ENCODE results near the gene NPBWR2. TPM values are rescaled to one million over a fixed set of nuclear protein-coding genes. Genes with fewer than 3 reads are reported as not detected.

Gene NPBWR2
- total and polyA plus RNA-seq, 5 experiments from 2014 or later, result not detected

DNA sequence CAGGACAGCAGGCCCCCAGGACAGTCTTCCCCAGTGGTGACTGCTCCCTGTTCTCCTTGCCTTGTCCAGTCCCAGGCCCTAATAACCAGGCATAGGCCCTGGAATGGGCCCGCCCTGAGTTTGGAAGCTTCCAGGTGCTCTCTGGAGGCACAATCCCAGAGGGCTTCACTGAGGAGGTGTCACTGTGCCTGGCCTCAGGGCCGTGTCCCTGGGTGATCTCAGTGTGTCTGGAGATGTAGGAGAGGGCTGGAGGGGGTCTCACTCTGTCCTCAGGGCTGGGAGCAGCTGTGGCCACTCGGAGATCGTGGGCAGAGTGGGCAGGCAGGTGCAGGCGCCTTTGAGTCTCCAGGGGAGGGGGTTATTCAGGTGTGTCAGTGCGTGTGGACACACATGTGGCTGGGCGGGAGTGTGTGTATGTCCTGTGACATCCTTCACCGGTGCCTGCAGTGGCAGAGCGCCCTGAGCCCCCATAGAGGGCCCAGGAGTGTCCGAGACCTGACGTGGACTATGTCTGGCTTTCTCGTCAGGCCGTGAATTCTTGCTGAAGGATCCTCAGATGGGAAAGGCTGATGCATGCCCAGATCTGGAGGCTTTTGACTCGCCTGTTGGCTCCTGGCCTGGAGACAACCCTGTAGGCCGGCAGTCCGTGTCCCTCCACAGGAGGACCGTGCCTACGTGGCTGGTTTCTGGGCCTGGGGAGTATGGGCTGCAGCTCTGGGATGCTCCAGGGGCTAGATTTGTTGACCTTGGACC, 5.5 kb upstream of the NPBWR2 start:
- DNase-seq (peak in 1 of 10 donors; percentile 48), ATAC-seq (no peak)
- no peak overlapping the region for H3K27ac Mint-ChIP-seq
- peaks cover 3 to 6% (median 5%) of the 10 kb centered on the region in 4 donors for H3K4me1 Mint-ChIP-seq
- no peaks in the 10 kb centered on the region for H3K36me3 Mint-ChIP-seq
- no peaks in the 10 kb centered on the region for H3K9me3 Mint-ChIP-seq
- no peak overlapping the region for H3K4me3 Mint-ChIP-seq
- no peaks in the 10 kb centered on the region for H3K27me3 Mint-ChIP-seq
- POLR2A ChIA-PET, result no interaction called here

DNA sequence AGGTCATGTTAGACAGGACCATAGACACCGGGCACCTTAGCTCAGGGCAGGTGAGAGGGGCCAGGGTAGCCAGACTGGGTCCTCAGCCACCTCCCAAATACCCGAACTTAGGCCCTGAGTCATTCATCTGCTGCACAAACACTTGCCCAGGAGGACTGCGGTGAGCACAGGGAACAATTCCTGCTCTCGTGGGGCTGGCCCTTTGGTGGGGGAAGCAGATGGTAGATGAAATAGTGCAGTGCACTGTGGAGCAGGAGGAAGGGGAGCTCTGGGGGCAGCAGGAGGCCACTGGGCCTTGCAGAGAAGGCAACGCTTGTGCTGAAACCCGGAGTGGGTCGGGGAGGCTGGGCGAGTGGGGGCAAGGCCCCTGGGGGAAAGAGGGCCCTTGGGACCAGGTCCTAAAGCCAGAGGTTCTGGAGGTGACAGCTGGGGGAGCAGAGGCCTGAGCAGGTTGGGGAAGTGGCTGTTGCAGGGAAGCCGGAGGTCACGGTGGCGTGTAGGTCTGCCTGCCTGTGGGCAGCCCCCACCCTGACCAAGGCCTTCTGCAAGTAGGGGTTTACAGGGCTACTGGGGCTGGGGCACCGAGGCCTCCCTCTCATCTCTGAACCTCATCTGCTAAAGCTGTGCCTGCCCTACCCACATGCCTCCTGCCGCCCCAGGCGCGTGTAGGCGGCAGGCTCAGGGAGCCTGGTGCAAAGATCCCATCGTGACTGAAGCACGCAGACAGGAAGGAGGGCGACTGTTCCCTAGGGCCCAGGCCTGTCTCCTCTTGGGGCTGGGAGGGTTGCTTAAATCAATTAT, 4.7 kb upstream of the NPBWR2 start:
- POLR2A ChIA-PET, result no interaction called here
- DNase-seq (peak in 1 of 10 donors; percentile 13), ATAC-seq (no peak)
- Mint-ChIP-seq H3K4me3 (no peak overlapping the region), H3K36me3 (no peaks in the 10 kb centered on the region), H3K9me3 (no peaks in the 10 kb centered on the region), H3K27me3 (no peaks in the 10 kb centered on the region), H3K4me1 (peaks cover 8 to 15% (median 12%) of the 10 kb centered on the region in 4 donors), H3K27ac (peak overlapping the region in 1 of 10 donors; percentile 40)

DNA sequence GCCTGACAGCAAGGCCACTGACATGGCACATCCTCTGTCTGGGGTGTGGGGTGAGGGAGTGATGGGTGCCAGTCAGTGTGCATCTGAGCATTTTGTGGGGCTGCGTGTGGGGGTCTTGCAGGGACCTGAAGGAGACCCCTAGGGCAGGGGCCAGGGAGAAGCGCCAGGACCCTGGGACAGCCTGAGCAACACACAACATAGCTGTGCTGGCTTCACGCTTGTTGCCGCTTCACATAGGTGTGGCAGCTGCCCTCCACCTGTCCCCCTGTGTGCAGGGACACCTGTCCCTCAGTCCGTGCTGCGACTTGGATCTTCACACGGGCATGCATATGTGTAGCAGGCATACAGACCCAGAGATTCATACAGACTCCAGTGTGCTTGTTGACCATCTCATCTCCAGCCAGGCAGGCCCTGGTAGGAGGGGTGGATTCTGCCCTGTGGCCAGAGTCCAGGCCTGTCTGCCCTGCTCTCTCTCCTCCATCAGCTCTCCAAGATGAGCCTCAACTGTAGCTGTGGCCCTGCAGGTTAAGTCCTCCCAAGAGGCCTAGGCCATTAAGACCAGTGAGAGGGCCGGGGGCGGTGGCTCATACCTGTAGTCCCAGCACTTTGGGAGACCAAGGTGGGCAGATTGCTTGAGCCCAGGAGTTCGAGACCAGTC, 3.2 kb upstream of the NPBWR2 start:
- peak in 1 of 10 donors; percentile 41 for DNase-seq
- H3K4me3 Mint-ChIP-seq, result no peak overlapping the region
- POLR2A ChIA-PET, result no interaction called here
- no peaks in the 10 kb centered on the region for H3K36me3 Mint-ChIP-seq
- ATAC-seq, result no peak
- peaks cover 11 to 20% (median 14%) of the 10 kb centered on the region in 4 donors for H3K4me1 Mint-ChIP-seq
- H3K27ac Mint-ChIP-seq, result no peak overlapping the region
- no peaks in the 10 kb centered on the region for H3K9me3 Mint-ChIP-seq
- no peaks in the 10 kb centered on the region for H3K27me3 Mint-ChIP-seq

DNA sequence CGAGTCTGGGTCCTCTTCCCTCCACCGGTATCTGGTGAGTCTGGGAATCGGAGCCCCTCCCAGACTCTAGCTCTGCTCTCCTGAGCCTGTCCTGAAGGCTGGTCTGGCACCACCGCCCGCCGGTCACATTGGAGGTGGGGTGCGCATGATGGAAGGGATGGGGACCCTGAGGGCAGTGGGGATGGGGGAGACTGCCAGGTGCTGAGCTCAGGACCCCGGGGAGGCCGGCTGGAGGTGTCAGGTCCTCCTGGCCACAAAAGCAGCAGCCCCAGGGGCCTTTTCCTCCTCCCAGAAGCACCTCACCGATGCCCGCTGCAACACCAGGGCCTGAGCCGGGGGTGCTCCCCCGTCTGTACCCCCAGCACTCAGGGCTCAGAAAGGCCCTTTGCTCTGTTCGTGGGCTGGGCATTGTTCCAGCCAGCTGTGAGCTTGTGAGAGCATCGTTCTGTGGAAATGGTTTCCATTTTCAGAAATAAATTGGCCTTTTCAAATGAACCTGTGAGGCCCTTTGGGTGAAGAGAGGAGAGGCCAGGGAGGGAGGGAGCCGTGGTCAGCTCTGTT, 2.5 kb upstream of the NPBWR2 start:
- no peaks in the 10 kb centered on the region for H3K27me3 Mint-ChIP-seq
- no peak overlapping the region for H3K4me3 Mint-ChIP-seq
- no peaks in the 10 kb centered on the region for H3K9me3 Mint-ChIP-seq
- H3K4me1 Mint-ChIP-seq, result peaks cover 11 to 20% (median 14%) of the 10 kb centered on the region in 4 donors
- ATAC-seq (no peak), DNase-seq (peak in 2 of 10 donors; percentile 10 to 45)
- H3K27ac Mint-ChIP-seq, result no peak overlapping the region
- H3K36me3 Mint-ChIP-seq, result no peaks in the 10 kb centered on the region
- POLR2A ChIA-PET, result no interaction called here

DNA sequence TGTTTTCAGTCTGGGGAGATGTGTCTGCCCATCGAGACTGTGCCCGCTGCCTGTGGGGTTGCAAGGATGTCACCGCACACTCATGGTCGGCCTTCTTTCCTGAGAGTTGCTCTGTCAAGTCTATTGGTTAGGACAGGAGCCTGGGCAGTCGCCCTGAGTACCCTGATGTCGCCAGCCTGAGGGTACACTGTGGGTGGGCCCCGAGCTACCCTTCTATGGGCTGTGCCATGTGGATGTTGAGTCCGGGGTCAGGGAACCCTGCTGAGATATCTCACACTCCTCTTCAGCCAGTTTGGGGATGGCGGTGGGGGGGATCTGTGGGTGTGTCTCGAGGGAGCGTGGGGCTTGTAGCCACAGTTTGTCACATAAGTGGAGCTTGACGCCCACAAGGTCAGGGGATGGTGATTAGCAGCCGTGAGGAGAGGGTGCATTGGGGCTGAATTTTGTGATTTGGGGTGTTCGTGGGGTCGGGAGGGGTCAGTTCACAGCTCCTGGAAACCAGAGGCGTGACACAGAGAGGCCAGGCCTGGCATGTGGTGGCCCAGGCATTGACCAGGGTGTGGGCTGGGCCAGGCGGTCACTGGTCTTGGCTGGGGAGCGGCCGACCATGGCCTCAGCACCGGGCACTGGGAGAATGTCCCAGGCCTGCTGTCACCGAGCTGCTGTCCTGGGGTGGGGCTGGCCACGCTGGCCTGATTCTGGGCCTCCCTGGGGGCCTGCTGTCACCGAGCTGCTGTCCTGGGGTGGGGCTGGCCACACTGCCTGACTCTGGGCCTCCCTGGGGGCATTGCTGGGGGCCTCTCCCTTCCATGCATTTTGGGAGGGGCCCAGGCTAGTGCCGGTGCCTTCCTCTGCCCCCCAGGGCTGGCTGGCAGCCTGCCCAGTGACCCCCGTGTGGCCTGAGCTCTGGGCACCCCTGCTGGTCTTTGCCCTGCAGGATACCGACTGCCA, 1.6 kb upstream of the NPBWR2 start:
- H3K27me3 Mint-ChIP-seq, result peaks cover 0 to 1% (median 0%) of the 10 kb centered on the region in 5 donors
- peak in 2 of 10 donors; percentile 15 to 58 for DNase-seq
- peak overlapping the region in 3 of 10 donors; percentile 48 to 53 (median 50) for H3K27ac Mint-ChIP-seq
- POLR2A ChIA-PET, result no interaction called here
- no peak overlapping the region for H3K4me3 Mint-ChIP-seq
- ATAC-seq, result no peak
- no peaks in the 10 kb centered on the region for H3K9me3 Mint-ChIP-seq
- H3K36me3 Mint-ChIP-seq, result no peaks in the 10 kb centered on the region
- peaks cover 11 to 20% (median 14%) of the 10 kb centered on the region in 4 donors for H3K4me1 Mint-ChIP-seq

DNA sequence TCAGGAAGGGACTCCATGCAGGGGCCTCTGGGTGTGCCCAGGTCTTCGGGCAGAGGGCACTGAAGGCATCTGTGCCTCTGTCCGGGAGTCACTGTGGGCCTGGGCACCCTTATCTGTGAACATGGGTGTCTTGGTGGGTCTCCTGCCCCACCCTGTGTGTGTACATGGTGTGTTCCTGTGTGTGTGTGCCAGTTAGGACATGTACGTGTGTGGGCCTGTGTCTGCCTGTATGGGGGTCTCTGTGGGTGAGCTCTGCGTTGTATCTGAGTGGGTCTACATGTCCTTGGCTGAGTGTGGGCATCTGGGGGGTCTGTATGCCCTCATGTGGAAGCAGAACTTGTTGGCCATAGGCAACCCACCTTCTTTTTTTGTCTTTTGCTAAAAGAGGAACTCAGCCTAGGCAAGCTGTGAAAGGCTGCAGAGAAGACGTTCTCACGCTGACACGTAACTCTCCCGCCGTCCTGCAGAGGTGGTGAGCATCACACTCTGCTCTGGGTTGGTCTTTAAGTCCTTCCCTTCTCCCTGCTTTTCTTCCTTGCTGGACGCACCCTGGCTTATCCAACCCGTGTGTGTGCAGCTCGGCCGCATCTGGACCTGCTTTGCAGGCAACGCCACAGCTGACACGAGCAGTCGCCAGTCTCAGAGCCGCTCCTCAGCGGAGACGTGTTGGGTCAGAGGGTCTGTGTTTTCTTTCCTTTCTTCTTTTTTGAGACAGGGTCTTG, 532 bp upstream of the NPBWR2 start:
- Mint-ChIP-seq H3K4me3 (no peak overlapping the region), H3K36me3 (no peaks in the 10 kb centered on the region), H3K4me1 (peaks cover 11 to 27% (median 15%) of the 10 kb centered on the region in 4 donors), H3K9me3 (no peaks in the 10 kb centered on the region), H3K27ac (peak overlapping the region in 8 of 10 donors; percentile 11 to 72 (median 37)), H3K27me3 (peaks cover 0 to 12% (median 2%) of the 10 kb centered on the region in 5 donors)
- ATAC-seq (no peak), DNase-seq (peak in 1 of 10 donors; percentile 50)
- POLR2A ChIA-PET, result interaction anchor here (0.5 to 0.9 kb wide), 2 partner anchors 29 to 1016 kb away, joined by 3 to 5 read pairs; partner anchors contain the start of genes OPRL1 and RGS19

DNA sequence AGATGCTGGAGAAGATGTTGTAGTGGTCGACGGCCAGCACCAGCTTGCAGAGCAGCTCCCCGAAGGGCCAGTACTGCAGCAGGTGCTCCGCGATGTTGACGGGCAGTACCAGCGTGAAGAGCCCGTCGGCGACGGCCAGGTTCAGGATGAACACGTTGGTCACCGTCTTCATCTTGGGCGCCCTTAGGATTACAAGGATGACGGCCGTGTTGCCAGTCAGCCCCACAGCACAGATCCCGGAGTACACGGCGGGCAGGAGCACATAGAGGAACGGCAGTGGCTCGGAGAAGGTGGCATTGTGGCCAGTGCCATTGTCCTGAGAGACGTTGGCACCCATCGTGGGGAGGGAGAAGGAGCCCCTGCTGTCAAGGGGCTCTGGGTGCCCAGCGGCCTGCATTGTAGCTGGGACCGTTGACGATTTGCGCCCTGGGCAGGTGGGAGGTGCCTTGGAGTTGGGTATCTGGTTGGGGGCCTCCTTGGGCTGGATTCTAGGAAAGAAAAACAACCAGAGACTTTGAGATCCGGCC, 867 bp downstream of the NPBWR2 start:
- Mint-ChIP-seq H3K4me1 (peaks cover 13 to 39% (median 18%) of the 10 kb centered on the region in 4 donors), H3K4me3 (no peak overlapping the region), H3K36me3 (no peaks in the 10 kb centered on the region), H3K27me3 (peaks cover 0 to 20% (median 3%) of the 10 kb centered on the region in 5 donors), H3K27ac (peak overlapping the region in 2 of 10 donors; percentile 15 to 66), H3K9me3 (no peaks in the 10 kb centered on the region)
- DNase-seq (peak in 1 of 10 donors; percentile 62), ATAC-seq (no peak)
- POLR2A ChIA-PET, result no interaction called here

DNA sequence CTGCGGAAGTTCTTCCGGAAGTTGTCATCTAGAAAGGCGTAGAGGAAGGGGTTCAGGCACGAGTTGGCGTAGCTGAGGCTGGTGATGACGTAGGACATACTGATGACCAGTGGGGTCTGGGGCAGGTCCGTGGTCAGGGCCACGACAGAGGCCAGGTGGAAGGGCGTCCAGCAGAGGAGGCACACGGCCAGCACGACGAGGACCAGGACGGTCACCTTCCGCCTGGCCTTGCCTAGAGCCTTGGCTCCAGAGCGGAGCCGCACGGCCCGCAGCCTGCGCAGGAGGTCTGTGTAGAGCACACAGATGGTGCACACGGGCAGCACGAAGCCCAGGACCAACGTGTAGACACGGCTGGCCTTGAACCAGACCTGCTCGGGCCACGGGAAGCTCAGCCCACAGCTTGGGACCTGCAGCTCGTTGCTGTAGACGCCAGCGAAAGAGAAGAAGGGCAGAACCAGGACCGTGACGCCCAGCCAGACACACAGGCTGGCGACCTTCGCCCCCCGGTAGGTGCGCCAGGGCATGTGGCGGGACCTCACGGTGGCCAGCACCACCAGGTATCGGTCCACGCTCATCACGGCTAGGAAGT, 1.4 kb downstream of the NPBWR2 start:
- peaks cover 19 to 44% (median 24%) of the 10 kb centered on the region in 4 donors for H3K4me1 Mint-ChIP-seq
- peak in 2 of 10 donors; percentile 14 to 52 for DNase-seq
- no peak overlapping the region for H3K4me3 Mint-ChIP-seq
- H3K9me3 Mint-ChIP-seq, result no peaks in the 10 kb centered on the region
- no peak overlapping the region for H3K27ac Mint-ChIP-seq
- peaks cover 0 to 26% (median 7%) of the 10 kb centered on the region in 5 donors for H3K27me3 Mint-ChIP-seq
- no peaks in the 10 kb centered on the region for H3K36me3 Mint-ChIP-seq
- POLR2A ChIA-PET, result no interaction called here
- no peak for ATAC-seq

DNA sequence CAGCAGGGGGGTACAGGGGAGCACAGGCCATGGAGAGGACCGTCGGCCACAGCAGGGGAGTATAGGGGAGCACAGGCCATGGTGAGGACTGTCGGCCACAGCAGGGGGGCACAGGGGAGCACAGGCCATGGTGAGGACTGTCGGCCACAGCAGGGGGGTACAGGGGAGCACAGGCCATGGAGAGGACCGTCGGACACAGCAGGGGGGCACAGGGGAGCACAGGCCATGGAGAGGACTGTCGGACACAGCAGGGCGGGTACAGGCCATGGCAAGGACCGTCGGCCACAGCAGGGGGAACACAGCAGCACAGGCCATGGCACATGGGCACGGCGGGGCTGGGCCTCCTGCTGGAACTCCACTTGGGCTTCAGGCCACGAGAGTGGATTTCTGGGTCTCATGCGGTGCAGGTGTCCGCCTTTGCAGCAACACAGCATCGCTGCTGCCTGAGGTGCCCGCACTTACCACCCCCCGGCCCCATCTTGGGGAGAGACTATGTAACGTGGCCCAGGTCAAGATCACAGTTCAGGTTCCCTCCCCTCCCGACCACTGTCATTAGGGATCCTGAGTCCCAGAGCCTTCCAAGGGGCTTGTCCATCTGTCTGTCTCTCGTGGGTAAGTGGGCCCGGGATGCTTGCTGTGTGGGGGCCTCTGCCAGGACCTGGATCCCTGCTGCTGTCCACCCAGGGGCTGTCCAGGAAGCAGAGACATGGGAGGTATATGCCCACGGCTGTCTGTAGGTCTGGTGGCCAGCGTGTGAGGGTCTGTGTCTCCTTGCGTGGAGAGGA, 2.5 kb downstream of the NPBWR2 start:
- POLR2A ChIA-PET, result no interaction called here

More for the DNA sequence above, 2.5 kb downstream of the NPBWR2 start:
- ATAC-seq, result no peak
- Mint-ChIP-seq H3K36me3 (no peaks in the 10 kb centered on the region), H3K27ac (peak overlapping the region in 1 of 10 donors; percentile 34), H3K9me3 (no peaks in the 10 kb centered on the region), H3K27me3 (peaks cover 0 to 26% (median 7%) of the 10 kb centered on the region in 5 donors), H3K4me1 (peaks cover 19 to 55% (median 33%) of the 10 kb centered on the region in 4 donors), H3K4me3 (peak overlapping the region in 1 of 10 donors; percentile 45)
- peak in 2 of 10 donors; percentile 14 to 48 for DNase-seq
